Measurements from ENCODE around the gene CAMK4.
"Not testable (repeated sequence)": the region's sequence is repeated elsewhere in the genome, so short reads cannot be mapped to it uniquely, and the experiment has no call there.

Gene CAMK4

DNA sequence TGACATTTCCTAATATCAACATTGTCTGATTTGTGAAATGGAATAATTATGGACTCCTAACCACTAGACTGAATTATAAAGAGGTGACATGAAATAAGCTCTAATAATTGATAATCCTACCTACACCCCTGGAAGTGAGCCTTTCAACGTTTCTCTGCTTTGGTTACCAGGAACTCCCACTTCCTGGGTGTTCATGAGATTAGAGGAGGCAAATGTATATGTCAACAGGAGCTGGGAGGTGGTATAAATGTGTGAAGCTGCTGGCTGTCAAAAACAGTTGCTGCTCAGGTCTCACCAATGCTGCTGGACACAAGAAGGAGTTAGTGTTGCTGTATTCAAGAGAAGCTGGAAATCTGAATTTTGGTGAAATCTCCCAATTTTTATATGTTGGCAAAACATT is 96.8 kb downstream of the CAMK4 start:
- no peak for FAIRE-seq

DNA sequence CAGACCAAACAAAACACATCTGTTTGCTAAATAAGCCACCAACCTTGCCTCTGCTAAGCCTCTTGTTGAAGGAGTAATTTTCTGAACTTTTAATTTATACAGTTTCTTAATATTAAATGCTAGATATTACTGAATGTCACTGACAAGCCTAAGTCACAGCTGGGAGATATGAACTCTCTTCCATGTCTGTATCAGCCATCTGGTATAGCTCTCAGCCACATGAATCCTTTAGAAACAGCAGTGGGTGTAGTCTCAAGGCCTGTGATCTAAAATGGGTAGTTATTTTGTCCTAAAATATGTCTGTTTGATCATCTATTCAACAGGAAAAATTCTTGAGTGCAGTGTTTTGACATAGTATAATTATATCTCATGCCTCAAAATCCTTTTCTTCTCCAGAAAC is 97.2 kb downstream of the CAMK4 start:
- FAIRE-seq = no peak

DNA sequence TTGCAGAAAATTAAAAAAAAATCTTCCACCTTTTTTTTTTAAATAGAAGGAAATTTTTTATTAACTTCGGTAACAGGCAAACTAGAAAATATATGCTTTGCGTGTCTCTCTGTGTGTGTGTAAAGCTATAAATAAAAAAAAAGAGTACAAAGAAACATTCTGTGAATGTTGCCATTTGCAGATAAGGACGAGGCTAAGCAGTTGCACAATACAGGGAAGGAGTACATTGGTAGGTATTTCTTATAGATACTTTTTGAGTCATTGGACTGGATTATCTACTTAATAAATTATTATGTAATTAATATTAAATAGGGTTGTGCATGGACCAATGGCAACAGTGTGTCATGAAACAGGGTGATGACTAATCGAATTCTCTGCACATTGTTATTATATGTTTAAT is 102.4 kb downstream of the CAMK4 start:
- FAIRE-seq = no peak

DNA sequence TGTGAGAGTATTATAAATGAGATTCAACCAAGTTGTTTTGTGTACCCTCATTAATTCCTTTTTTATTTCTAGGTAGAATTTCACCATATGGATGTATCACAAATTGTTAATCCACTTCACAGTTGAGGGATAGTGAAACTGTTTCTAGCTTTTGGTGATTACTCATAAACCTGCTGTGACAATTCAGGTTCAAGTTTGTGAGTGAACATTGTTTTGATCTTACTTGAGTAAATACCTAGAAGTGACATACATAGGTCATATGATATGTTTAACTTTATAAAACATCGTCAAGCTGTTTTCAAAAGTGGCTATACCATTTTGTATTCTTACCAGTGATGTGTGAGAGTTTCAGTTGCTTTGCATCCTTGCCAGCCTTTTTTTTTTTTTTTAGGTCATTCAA is 112.9 kb downstream of the CAMK4 start:
- FAIRE-seq = no peak

DNA sequence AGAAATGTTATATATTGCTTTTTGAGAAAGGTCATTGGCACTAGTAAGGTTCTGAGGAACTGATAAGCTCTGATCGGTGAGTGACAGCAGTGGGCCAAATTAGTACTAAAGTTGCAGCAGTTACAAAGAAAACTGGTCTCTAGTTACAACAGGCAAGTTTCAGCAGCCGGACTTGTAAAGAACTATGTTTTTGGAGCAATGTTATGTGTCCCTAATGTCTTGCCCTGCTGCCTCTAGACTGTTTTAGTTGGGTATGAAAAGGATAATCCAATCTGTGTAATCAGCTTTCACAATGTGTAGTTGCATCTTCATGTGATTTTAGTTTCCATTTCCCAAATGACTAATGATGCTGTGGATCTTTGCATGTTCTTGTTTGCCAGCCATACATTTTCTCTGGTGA is 113.5 kb downstream of the CAMK4 start:
- FAIRE-seq = no peak

DNA sequence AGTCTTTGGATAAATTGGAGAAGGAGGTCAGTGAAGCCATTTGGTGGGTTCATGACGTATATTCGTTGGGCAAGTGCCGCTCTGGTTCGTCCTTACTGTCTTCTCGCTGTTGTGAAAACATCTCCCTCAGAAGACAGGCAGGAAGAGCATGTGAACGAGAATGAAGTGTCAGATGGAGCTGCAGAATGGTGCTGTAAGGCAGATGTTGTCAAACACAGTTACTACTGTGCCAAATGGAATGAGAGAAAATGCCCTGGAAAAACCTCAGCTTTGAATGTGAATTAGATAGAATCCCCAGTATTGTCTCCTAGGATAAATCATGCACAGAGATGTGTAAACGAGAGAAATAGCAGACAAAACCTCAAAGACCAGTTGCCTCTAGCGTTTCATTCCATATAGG is 121.5 kb downstream of the CAMK4 start:
- FAIRE-seq = no peak

DNA sequence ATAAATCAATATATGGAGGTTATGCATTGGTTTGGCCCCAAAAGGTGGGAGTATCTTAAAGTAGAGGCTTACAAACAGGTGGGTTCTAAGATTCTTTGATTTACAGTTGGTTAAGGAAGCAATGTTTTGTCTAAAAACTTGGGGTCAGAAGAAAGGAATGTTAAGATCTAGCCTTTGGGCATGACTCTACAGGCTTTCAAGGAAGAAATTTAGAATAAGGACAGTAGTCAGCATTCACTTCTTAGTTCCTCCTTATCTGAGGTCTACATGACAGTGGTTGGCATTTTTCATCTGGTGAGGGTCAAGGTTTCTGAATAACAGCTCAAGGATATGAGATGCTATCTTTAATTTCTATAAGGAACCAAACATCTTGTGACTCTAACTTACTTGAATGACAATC is 122.8 kb downstream of the CAMK4 start:
- FAIRE-seq = no peak

DNA sequence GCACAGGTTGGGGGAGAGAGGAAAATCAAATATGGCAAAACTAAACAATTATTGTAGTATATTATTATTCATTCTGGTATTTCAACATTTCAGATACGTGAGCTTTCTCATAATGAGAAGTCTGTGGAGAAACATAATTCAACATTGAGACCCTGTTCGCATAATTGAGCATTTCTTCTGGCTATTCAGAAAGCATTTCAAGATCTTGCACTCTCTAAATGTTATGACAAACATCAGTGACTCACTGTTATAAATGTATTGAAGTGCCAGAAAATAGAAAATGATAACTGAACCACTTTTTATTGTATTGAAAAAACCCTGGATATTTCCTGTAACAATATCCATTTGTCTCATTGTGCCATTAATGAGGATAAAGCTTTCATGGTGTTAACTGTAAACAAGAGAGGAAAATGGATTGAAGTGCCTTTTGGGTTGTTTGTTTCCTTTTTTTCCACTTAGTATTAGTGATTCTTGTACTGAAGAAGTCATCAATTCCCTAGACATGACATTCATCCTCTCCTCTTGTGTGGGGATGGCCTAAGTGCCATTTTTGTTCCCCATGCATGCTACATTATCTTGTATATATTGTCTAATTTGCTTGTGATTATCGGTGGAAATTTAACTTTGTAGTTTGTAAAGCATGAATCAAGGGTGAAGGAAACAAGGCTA is 124.6 kb downstream of the CAMK4 start:
- FAIRE-seq = no peak

DNA sequence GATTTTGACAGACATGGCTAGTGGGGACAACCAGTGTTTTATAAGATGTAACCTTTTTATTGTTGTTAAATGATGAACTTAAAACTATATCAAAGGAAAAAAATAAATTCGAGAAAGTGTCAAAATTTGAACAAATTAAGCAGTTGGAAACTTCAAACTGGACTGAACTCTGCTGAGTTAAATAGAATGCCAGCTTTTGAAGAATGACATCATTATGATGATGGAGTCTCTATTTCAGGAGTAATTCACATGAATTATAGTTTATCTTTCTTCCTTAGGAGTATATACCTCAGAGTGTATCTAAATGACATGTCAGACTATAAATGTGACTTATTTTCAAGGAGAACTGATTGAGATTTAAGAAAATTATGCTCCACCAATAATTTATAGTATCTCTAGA is 125.2 kb downstream of the CAMK4 start:
- no peak for FAIRE-seq

DNA sequence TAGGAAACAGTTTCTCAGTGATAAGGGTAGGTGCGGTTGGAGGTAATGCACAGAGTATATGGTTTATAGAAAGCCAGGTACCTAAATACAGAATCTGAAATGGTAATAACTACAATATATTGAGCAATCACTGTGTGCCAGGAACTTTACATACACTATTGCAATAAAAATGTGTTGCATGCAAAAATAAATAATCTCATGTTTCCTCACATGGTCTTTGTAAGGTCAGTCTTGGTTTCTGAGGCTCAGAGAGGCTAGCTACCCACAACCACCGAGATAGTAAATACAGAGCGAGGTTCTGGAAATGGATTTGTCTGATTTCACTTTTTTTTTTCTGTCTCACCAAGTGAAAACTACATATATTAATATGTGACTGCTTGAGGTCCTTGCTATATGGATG is 128.9 kb downstream of the CAMK4 start:
- no peak for FAIRE-seq

DNA sequence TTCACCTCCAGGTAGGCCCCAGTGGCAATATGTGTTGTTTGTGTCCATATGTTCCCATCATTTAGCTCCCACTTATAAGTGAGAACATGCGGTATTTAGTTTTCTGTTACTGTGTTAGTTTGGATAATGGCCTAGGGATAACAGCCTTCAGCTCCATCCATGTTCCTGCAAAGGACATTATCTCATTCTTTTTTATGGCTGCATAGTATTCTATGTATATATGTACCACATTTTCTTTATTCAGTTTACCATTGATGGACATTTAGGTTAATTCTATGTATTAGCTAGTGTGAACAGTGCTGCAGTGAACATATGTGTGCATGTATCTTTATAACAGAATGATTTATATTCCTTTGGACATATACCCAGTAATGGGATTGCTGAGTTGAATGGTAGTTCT is 134.5 kb downstream of the CAMK4 start:
- not testable (repeated sequence) for FAIRE-seq

DNA sequence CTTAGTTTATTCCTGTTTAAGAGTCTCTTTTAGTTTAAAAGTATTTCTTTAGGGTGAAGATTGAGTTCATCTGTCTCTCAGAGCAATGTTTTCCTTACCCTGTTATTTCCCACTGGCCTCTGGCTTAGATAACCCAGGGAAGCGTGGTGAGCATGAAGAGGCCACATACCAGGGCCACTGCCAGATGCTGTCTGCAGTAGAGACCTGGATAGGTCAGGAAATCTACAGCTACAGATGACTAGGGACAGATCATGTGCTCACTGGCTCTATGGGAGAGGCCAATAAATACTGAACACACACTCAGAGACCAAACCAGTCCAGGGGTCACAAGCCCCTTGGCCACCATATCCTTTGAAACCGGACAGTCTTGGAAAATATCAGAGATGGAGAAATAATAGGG is 136.0 kb downstream of the CAMK4 start:
- no peak for FAIRE-seq

DNA sequence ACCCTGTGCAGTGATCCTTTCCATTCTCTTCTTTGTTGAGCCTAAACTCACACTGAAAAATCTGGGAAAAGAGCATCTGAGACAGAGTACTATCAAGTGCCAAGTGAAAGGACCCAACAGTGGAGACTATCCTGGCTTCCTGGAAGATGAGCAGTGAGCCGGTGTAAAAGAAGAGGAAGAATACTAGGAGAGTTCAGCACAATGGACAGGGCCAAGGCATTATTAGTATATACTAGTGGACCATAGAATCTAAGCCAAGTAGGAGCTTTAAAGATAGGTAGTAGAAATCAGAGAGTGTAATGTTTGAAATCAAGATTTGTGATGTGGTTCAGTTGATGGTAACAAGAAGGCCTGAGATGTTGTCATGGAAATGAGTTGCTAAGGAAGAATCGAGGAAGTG is 140.8 kb downstream of the CAMK4 start:
- FAIRE-seq = no peak

DNA sequence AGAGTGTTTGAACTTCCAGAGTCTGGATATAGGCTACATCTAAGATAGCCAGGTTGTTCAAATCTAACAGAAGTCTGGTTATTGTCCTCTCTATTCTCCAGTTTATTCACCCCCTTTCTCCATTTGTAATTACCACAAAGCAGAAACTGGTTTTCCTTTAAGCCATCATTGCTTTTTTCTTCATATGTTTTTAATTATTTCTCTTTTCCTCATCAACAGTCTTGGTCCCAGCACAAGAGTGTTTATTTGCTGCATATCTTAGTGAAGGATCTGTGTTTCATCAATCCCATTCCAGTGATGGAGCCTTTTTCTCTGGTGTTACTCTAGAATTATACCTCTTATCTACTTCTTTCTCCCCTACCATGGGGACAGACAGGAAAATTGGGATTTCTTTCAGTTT is 142.2 kb downstream of the CAMK4 start:
- no peak for FAIRE-seq

DNA sequence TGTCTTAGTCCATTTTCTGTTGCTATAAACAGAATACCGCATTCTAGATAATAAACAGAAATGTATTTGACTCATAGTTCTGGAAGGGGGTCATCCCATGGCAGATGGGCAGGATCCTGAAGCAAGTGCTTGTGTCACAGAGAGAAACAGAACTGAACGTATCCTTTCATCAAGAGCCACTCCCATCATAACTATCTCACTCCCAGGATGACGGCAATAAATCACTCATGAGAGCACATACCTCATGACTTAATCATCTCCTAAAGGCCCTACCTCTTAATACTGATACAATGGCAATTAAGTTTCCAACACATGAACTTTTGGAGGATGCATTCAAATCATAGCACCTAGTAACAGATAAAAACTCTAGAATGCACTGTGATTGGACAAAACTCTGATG is 142.9 kb downstream of the CAMK4 start:
- no peak for FAIRE-seq

DNA sequence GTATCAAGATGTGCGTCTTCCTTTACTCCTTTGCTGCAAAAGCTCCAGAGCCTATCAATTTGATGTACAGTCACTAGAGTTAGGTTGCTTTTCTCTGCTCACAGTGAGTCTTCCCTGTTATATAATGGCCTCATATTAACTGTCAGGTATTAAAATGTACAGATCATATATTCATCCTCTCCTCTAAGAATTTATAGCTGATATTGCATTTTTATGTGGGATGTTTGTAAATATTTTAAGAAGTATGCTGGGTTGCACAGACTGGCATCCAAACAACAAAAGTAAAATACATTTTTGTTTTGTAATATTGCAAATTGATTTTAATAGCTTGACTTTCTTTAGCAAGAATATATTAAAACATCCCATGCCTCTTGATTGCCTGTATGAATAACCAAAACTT is 148.6 kb downstream of the CAMK4 start:
- no peak for FAIRE-seq

DNA sequence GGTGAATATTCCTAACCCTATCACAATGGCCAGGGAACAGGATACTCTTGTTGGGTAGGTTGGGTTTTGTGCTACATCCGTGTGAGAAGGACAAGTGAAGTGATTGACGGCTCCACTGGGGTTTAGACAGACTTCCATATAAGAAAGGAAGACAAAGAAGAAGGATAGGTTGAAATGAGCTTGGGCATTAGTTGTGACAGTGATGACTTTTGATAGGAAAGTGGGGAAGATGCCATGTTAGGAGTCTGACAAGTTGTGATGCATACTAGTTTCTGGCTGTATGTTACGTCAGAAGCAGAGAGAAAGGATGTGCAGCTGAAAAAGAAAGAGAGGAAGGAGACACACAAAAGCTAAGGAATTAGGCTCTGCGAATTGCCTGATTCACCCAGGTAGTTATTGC is 150.2 kb downstream of the CAMK4 start:
- FAIRE-seq = no peak

DNA sequence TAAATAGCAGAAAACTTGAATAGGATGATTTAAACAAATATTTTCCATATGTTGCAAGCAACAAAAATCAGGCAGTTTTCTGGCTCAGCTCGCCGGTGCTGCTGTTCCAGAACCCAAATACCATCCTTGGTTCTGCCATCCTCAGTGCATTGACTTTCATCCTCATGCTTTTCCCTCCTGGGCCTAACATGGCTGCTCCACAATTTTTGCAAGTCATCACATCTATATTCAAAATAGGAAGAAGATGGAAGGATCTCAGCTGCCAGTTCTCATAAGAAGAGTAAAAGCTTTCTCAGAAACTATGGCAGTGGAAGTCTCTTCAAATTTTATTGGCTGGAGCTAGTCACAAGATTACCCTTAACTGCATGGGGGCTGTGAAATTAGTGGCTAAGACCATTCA is 151.5 kb downstream of the CAMK4 start:
- no peak for FAIRE-seq

DNA sequence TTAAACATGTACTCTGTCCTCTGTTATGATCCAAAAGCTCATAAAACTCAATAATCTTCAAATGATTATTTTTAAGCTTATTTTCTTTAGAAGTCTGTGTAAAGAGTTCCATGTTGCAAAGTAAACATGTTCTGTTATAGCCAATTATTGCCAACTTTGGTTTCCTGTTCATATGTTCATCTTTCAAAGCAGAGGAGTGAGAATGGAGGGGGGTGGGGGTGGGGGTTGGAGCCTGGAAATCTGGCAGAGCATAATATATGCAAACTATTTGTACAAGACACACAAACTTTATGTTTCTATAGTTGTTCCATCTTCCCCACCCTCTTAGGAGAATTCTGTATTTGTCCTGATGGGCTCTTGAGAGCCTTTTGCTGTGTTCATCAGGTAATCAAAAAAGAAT is 153.1 kb downstream of the CAMK4 start:
- no peak for FAIRE-seq

DNA sequence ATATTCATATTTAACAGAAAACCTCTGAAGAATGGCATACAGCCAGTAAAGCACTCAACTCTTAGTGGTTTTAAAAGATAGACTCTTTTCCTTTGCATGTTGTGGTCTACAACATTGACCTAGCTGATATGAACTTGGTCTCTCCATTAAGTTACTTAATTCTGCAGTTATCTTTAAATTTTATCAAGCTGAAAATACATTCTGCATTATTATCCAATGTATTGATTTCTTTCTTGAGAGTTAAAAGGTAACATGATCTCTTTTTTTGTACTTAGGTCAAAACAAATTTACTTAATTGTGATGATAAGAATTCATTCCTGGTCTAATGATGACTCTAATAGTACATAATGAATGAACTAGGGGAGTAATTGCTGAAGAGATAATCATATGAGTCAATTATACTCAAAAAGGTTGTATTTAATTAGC is 155.2 kb downstream of the CAMK4 start:
- FAIRE-seq = no peak

DNA sequence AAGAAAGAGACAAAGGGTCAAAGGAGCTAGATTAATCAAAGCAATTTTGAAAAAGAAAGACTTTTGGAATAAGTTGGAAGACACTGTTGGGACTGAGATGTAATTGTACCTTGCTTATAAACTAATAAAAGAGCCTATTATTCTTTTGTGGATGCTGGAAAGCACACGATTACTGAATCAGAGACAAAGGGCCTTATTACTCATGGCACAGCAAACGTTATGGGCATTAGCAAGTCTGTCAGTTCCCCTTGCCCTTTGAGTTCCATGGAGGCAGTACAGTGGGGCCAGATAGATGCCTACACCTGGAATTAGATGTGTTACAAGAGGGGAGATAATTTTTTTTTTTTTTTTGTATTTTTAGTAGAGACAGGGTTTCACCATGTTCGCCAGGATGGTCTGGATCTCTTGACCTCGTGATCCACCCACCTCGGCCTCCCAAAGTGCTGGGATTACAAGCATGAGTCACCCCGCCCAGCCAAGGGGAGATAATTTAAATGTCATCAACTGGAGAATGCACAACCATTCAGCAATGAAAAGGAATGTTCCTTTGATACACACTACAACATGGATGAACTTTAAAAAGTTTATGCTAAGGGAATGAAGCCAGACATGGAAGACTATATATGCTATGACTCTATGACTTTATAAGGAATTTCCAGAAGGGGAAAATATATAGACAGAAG is 159.2 kb downstream of the CAMK4 start:
- FAIRE-seq = no peak

DNA sequence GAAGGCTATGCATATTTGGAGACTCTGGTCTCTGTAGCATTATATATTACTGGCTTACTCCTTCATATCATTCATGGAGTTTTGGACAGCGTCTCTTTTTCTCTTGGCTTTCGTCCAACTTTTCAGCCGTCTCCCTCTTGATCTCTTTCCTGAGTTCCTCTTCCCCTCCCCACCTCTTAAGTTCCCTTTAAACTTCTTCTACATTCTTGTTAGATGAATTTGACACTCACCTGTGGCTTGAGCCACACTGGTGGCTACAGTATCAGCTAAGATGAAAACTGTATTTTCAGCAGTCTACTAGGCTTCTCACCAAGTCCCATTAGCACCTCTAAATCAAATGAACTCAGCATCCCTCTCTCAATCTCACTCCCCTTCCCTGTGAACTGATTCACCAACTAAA is 160.0 kb downstream of the CAMK4 start:
- FAIRE-seq = no peak

DNA sequence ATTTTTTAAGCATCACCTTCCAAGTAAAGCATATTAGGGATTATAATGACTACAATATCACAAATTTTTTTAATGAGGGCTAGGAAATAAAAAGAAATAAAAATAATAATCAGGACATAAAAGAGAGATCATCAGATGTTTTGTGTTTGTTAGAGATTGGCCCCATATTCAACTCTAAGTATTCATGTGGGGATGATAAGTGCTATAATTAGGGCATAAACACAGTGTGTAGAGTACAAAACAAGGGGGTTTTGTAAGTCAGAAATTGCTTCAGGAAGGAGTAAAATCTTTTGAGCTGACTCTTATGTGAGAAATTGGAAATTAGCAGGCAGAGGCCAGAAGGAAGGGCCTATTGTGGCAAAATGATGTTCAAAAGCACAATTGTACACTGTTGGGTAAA is 160.9 kb downstream of the CAMK4 start:
- FAIRE-seq = no peak

DNA sequence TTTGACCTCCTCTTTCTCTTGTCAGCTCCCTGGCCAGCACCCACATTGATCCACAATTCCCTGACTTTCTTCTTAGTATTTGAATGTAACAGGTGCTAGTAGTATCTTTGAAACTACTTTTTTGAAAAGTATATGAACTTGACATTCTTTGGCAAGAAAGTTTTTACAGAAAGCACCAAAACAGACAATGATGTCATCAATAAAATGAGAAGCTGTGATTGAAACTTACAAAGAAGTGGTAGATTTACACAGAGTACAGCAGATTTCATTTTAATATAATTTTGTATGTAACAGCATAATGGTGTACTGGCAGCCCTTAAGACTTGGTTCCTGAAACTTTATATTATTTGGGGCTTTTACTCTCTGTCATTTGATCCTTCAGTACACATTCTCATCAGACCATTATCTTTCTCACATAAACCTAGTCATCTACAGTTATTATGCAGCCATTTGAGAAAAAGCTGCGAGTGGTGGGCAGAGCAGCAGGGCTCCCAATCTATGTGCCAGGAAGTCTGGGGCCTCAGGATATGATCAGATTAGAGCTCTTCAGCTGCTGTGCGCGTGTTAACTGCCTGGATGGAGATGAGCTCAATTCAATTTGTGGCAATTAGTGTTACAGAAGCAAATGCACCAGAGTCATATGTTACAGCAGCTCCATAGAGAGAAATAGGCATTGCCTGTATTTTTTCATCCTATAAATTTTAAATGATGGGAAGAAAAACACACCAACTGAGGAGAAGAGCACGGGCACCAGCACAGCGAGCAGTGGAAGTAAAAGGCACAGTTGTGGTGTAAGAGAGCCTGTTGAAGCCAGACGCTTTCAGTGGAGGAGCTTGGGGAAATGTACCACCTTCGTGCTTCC is 162.0 kb downstream of the CAMK4 start:
- no peak for FAIRE-seq

Data from G401.6 (cell line).